Transverse colon (tissue), 4 donors: ENCODE data around the gene SEL1L. TPM values are rescaled to one million over a fixed set of nuclear protein-coding genes. Genes with fewer than 3 reads are reported as not detected.

Source experiments
- DNase-seq: peaks from one replicate; pipeline ENCODE4 v3.0.0-alpha.2; 2019
- H3K27ac ChIP-seq, 4 donors: fragments of 200-600 bp; sonication (generic); 2 replicates each; pipeline ENCODE4 v1.5.1; 2016 to 2018; ENCODE audit warnings: inconsistent platforms in 4 of 4
- H3K27me3 ChIP-seq: fragments of 200-600 bp; sonication (generic); 2 replicates; pipeline ENCODE4 v1.5.1; 2017; ENCODE audit warnings: inconsistent platforms
- H3K36me3 ChIP-seq, 4 donors: fragments of 200-600 bp; sonication (generic); 2 replicates each; pipeline ENCODE4 v1.5.1; 2017 to 2019; ENCODE audit warnings: inconsistent platforms in 4 of 4
- H3K4me1 ChIP-seq, 4 donors: fragments of 200-600 bp; sonication (generic); 2 replicates each; pipeline ENCODE4 v1.5.1; 2017 to 2020; ENCODE audit warnings: inconsistent platforms in 4 of 4
- H3K4me3 ChIP-seq, 4 donors: fragments of 200-600 bp; sonication (generic); 1 replicate in 1 of 4; 2 replicates in 3 of 4; pipeline versions ENCODE4 v1.5.1 to v1.6.1; 2017 to 2019; ENCODE audit warnings: inconsistent platforms in 4 of 4
- H3K9me3 ChIP-seq, 2 donors: fragments of 200-600 bp; sonication (generic); 2 replicates each; pipeline ENCODE4 v1.5.1; 2017 to 2019; ENCODE audit warnings: inconsistent platforms in 2 of 2
- EP300 ChIP-seq: sonication (generic); formaldehyde crosslinking; IDR thresholded peaks from one replicate; pipeline ENCODE4 v1.6.1; 2017; ENCODE audit warnings: antibody characterized with exemption, low read depth
- POLR2A ChIP-seq: fragments of 450-650 bp; IDR thresholded peaks from one replicate; pipeline ENCODE4 v1.6.1; 2016; ENCODE audit warnings: antibody characterized with exemption, mild to moderate bottlenecking, moderate library complexity
- POLR2AphosphoS5 ChIP-seq, 3 donors: sonication (generic); formaldehyde crosslinking; IDR thresholded peaks; one replicate each; pipeline ENCODE4 v1.6.1; 2016; ENCODE audit warnings: antibody characterized with exemption in 3 of 3
- WGBS, 2 donors: methylation state at CpG; one replicate each; pipeline ENCODE4 v1.1.5; 2018; ENCODE audit warnings: low coverage in 1 of 2; 5-methylcytosine and 5-hydroxymethylcytosine counted together
- in situ Hi-C, 4 donors: fragments of 200-750 bp; cut with MboI; loops; one replicate each; pipeline versions ENCODE4 v1.15.0 to v1.15.1; 2017; ENCODE audit warnings: low sequenced_read_pairs in 3 of 4, low pct_ligation_motif_present in 1 of 4, low pct_unique_long_range_greater_than_20kb in 1 of 4
- intact Hi-C: fragments of 100-400 bp; cut with DNase I; formaldehyde crosslinking; loops from one replicate; pipeline ENCODE4 v1.15.1; 2023; ENCODE audit warnings: low total_unique reads
- total RNA-seq, 4 donors: library from RNA; depleted of rRNA; stranded (reverse); fragments of >200 nt; gene quantifications; one replicate each; pipeline ENCODE4 v1.1.0, GENCODE V29; 2016
- TF ChIP-seq, protein P1 (sequence below), 5 experiments: fragments of 200-600 bp in 3 of 5; fragments of 450-650 bp in 2 of 5; sonication (generic) in 3 of 5; IDR thresholded peaks; 1 replicate in 2 of 5; 2 replicates in 3 of 5; pipeline ENCODE4 v1.5.1; 2016 to 2017; ENCODE audit warnings: antibody characterized with exemption in 5 of 5, inconsistent platforms in 3 of 5, mild to moderate bottlenecking in 2 of 5, moderate library complexity in 1 of 5

SEL1L gene
- total RNA-seq, 4 donors from 2014 or later = 29.5 to 64.8 (median 43.5) TPM

DNA sequence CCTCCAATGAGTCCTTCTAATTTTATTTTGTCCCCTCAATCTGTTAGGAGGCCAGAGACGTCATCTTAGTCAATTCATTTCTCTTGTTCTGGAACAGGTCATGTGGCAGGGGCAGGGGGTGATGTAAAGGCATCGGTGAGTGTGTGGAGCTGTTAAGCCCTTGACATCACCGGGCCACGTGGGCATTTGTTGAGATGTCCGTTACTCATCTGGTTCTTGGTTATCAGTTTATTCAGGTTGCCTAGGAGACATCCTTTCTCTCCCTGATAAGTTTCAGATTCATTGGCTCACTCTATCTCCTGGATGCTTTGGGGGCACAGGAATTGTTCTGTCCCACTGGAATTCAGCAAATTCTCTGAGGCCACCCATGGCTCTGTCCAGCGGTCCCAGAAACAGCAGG is 33.6 kb upstream of the SEL1L start:
- no peak for DNase-seq
- in situ Hi-C loops = no loop called here
- Histone ChIP-seq H3K27ac (no peak overlapping the region), H3K9me3 (no peaks in the 10 kb centered on the region), H3K4me3 (no peak overlapping the region), H3K36me3 (no peaks in the 10 kb centered on the region), H3K27me3 (no peaks in the 10 kb centered on the region), H3K4me1 (no peaks in the 10 kb centered on the region)
- 80% methylated on average over 6 of the region's 6 CpGs; no CpG with 5 or more reads in 1 of the 2 donors for WGBS, 2 donors
- intact Hi-C loops = no loop called here
- TF ChIP-seq EP300 (no peak), POLR2A (no peak), POLR2AphosphoS5 (IDR thresholded peaks at IDR 0.05) (no peak)
- TF ChIP-seq, protein P1, sequence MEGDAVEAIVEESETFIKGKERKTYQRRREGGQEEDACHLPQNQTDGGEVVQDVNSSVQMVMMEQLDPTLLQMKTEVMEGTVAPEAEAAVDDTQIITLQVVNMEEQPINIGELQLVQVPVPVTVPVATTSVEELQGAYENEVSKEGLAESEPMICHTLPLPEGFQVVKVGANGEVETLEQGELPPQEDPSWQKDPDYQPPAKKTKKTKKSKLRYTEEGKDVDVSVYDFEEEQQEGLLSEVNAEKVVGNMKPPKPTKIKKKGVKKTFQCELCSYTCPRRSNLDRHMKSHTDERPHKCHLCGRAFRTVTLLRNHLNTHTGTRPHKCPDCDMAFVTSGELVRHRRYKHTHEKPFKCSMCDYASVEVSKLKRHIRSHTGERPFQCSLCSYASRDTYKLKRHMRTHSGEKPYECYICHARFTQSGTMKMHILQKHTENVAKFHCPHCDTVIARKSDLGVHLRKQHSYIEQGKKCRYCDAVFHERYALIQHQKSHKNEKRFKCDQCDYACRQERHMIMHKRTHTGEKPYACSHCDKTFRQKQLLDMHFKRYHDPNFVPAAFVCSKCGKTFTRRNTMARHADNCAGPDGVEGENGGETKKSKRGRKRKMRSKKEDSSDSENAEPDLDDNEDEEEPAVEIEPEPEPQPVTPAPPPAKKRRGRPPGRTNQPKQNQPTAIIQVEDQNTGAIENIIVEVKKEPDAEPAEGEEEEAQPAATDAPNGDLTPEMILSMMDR (IDR thresholded peaks at IDR 0.05) = no peak

DNA sequence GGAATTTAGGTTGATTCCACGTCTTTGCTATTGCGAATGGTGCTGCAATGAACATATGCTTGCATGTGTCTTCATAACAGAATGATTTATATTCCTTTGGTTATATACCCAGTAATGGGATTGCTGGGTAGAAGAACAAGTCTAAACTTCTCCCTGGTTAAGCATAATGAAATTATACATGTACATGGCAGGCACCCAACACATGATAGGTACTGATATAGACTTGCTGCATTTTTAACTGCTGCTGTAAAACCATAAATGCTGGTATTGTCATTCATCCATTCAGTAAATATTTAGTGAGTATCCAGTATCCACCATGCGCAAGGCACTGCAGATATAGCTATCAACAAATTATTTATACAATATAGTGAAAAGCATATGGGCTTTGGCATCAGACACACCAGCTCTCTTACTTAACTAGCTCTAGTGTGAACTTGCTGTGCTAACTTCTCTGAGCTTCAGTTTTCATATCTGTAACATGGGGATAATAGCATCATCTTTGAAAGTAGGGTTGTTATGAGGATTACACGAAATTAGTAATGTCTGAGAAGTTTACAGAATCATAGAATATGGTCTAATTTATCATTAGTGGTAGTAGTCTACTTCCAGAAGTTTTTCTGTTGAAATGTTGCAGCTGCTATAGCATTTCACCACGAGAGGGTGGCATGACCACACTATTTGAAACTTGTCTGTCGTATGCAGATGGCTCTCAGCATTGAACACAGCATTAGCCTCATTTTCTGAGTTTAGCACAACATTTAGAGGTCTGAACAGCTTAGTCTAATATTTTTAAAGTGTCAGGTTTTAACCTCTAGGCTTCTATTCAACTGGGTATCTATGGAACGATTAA is 32.0 kb upstream of the SEL1L start:
- TF ChIP-seq POLR2AphosphoS5 (IDR thresholded peaks at IDR 0.05) = no peak
- no peak for TF ChIP-seq EP300
- TF ChIP-seq, protein P1 (IDR thresholded peaks at IDR 0.05) = peak; percentile 27 to 38 (median 31)
- in situ Hi-C loops = no loop called here
- DNase-seq = no peak
- no peaks in the 10 kb centered on the region for H3K36me3 ChIP-seq
- no peak overlapping the region for H3K27ac ChIP-seq
- no peaks in the 10 kb centered on the region for H3K9me3 ChIP-seq
- no peak overlapping the region for H3K4me3 ChIP-seq
- no peaks in the 10 kb centered on the region for H3K27me3 ChIP-seq
- no peaks in the 10 kb centered on the region for H3K4me1 ChIP-seq
- 33 to 35% methylated on average over 7 of the region's 7 CpGs for WGBS, 2 donors
- intact Hi-C loops = no loop called here

DNA sequence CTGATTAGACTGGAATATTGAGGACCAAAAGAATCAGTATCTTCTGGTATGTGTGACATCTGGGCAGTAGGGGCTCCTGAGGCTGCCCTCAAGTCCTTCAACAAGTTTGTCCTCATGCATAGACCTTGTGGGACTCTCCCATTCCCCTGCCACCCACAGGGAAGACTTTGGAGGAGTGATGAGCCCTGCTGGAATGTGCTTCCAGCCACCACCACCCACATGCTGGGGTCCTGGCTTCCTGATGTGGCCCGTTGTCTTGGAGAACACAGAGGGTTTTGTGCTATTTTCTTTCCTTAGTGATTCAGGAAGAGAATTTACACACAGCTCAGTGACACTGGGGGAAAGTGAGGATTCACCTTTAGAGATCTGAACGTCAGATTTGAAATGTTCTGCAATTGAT is 29.2 kb upstream of the SEL1L start:
- H3K9me3 ChIP-seq = no peaks in the 10 kb centered on the region
- TF ChIP-seq POLR2AphosphoS5 (IDR thresholded peaks at IDR 0.05) (no peak), POLR2A (no peak), EP300 (no peak)
- TF ChIP-seq, protein P1 (IDR thresholded peaks at IDR 0.05) = no peak
- H3K4me1 ChIP-seq = no peaks in the 10 kb centered on the region
- WGBS, 2 donors = 76 to 100% methylated on average over 1 to 2 of the region's 2 CpGs
- intact Hi-C loops = no loop called here
- no peak for DNase-seq
- H3K27ac ChIP-seq = no peak overlapping the region
- H3K36me3 ChIP-seq = no peaks in the 10 kb centered on the region
- H3K27me3 ChIP-seq = no peaks in the 10 kb centered on the region
- in situ Hi-C loops = no loop called here
- H3K4me3 ChIP-seq = no peak overlapping the region

DNA sequence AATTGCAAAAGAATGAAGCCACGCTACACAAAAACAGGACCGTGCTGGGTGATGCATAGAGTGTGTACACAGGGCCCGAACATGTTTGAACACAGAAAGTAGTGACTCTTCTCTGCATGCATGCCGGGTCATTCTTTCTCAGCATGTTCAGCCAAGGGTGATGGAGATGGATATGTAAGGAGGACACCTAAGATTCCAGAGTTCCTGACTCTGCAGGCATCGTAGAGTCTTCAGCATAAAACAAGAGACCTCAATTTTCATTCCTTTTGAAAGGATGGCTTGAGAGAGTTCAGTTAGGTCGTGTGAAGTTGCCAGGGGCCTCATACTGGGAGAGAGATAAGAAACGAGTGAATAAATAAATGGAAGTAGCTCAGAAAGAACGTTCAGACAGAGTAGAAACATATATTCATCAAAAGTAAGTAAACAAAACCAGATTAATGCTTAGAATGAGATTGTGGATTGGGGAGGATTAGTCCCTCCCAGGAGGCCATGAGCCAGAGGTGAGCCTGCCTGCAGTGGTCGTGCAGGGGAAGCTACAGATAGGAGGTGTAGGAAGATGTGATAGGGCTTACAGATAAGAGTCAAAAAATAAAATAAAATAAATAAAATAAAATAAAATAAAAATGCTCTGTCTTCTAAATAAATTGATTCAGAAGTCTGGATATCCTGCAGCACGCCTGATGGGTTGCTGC is 27.6 kb upstream of the SEL1L start:
- no peaks in the 10 kb centered on the region for H3K4me1 ChIP-seq
- no peak overlapping the region for H3K27ac ChIP-seq
- no peaks in the 10 kb centered on the region for H3K36me3 ChIP-seq
- H3K27me3 ChIP-seq = no peaks in the 10 kb centered on the region
- WGBS, 2 donors = 65 to 68% methylated on average over 10 of the region's 10 CpGs
- in situ Hi-C loops = no loop called here
- DNase-seq = no peak
- no peak overlapping the region for H3K4me3 ChIP-seq
- TF ChIP-seq POLR2A = no peak
- no peak for TF ChIP-seq EP300
- TF ChIP-seq, protein P1 (IDR thresholded peaks at IDR 0.05) = no peak
- no peak for TF ChIP-seq POLR2AphosphoS5 (IDR thresholded peaks at IDR 0.05)
- intact Hi-C loops = no loop called here
- H3K9me3 ChIP-seq = no peaks in the 10 kb centered on the region
